ENCODE data around the gene CSF2.
"Not testable (repeated sequence)": the region's sequence is repeated elsewhere in the genome, so short reads cannot be mapped to it uniquely, and the experiment has no call there.

The CSF2 gene

GRCh38 chr5:132108957-132109356, 35.4 kb downstream of the CSF2 start:
- DNase-seq (ENCODE audit: low spot score), result not testable (repeated sequence)

GRCh38 chr5:132109494-132110053, 36.0 kb downstream of the CSF2 start:
- DNase-seq (ENCODE audit: low spot score), result no peak

GRCh38 chr5:132110195-132110594, 36.6 kb downstream of the CSF2 start:
- no peak for DNase-seq (ENCODE audit: low spot score)

- no peak for DNase-seq (ENCODE audit: low spot score)
Observed at GRCh38 chr5:132110930-132111329, 37.3 kb downstream of the CSF2 start.

- DNase-seq (ENCODE audit: low spot score), result no peak
Observed at GRCh38 chr5:132112111-132112510, 38.5 kb downstream of the CSF2 start.

GRCh38 chr5:132114150-132115121, 40.8 kb downstream of the CSF2 start:
- no peak for DNase-seq (ENCODE audit: low spot score)

- DNase-seq (ENCODE audit: low spot score), result no peak
Observed at GRCh38 chr5:132115375-132115774, 41.8 kb downstream of the CSF2 start.

- no peak for DNase-seq (ENCODE audit: low spot score)
Observed at GRCh38 chr5:132116072-132116471, 42.5 kb downstream of the CSF2 start.

- not testable (repeated sequence) for DNase-seq (ENCODE audit: low spot score)
Observed at GRCh38 chr5:132116909-132117489, 43.4 kb downstream of the CSF2 start.

GRCh38 chr5:132120717-132121116, 47.1 kb downstream of the CSF2 start:
- not testable (repeated sequence) for DNase-seq (ENCODE audit: low spot score)

- DNase-seq (ENCODE audit: low spot score), result not testable (repeated sequence)
Observed at GRCh38 chr5:132122971-132123370, 49.4 kb downstream of the CSF2 start.

GRCh38 chr5:132123578-132123977, 50.0 kb downstream of the CSF2 start:
- DNase-seq (ENCODE audit: low spot score), result not testable (repeated sequence)

Measured in AG08396 (cell line).